Measurements from ENCODE around the gene XRCC4.

GRCh38 chr5:83393504-83393866, 316.1 kb downstream of the XRCC4 start:
- TF ChIP-seq ZNF326 (CRISPR knock-in tag; IDR thresholded peaks at IDR 0.05; ENCODE audit: borderline replicate concordance) (no peak), IKZF1 (IDR thresholded peaks at IDR 0.05) (no peak), ZBTB20 (CRISPR knock-in tag; IDR thresholded peaks at IDR 0.05; ENCODE audit: borderline replicate concordance, low read depth) (no peak), NFE2L1 (CRISPR knock-in tag; IDR thresholded peaks at IDR 0.05; ENCODE audit: borderline replicate concordance) (no peak), ZBTB1 (CRISPR knock-in tag; IDR thresholded peaks at IDR 0.05; ENCODE audit: borderline replicate concordance) (no peak)
